GM12878 (cell line): ENCODE measurements around the gene ANKRD61. TPM values are rescaled to one million over a fixed set of nuclear protein-coding genes. Genes with fewer than 3 reads are reported as not detected.

Experiments used
- ATAC-seq: fragments of 200-7000 bp; cut with Tn5 transposase; 3 replicates; pipeline ENCODE4 v1.9.1; 2020; ENCODE audit warnings: mild to moderate bottlenecking, moderate library complexity
- BruUV-seq: library from RNA; stranded (reverse); fragments of 400-500 nt; replicated peaks from 2 replicates; lab custom pipeline; 2021; lab: Mats Ljungman, UMichigan
- CTCF ChIA-PET: fragments of 300-600 bp; sonication (Branson Sonifier 250); formaldehyde crosslinking; extraction: SDS; loops from one replicate; lab custom pipeline; 2021; ENCODE audit warnings: inconsistent platforms; lab: Yijun Ruan, JAX
- POLR2A ChIA-PET: fragments of 350-600 bp; formaldehyde crosslinking; extraction: SDS; loops from one replicate; lab custom pipeline; 2021; ENCODE audit warnings: inconsistent platforms; lab: Charles Lee
- RAD21 ChIA-PET: fragments of 300-600 bp; sonication (Branson Sonifier 250); formaldehyde crosslinking; loops from one replicate; lab custom pipeline; 2023; ENCODE audit warnings: antibody characterized with exemption; ENCODE audit not compliant: unreplicated experiment; lab: Charles Lee
- SMC1A ChIA-PET: fragments of 300-600 bp; sonication (Branson Sonifier 250); formaldehyde crosslinking; loops from one replicate; lab custom pipeline; 2023; ENCODE audit not compliant: unreplicated experiment, uncharacterized antibody; lab: Charles Lee
- DNase-seq: peaks from one replicate; pipeline ENCODE4 v3.0.0-alpha.2; 2011; ENCODE audit warnings: low read depth, low spot score
- FAIRE-seq: peaks from 3 replicates; lab custom pipeline; 2011; peaks lifted over from hg19 to GRCh38; lab: Jason Lieb, UNC
- H2AFZ ChIP-seq: 2 replicates; pipeline ENCODE4 v1.6.0; 2011; ENCODE audit warnings: low read depth, low read length, control low read depth; ENCODE audit not compliant: control insufficient read depth
- H3K27ac ChIP-seq: 2 replicates; pipeline ENCODE4 v1.5.1; 2011; ENCODE audit warnings: control low read depth; ENCODE audit not compliant: control insufficient read depth, insufficient read depth
- H3K27me3 ChIP-seq, 2 experiments: replicated peaks in 1 of 2; 2 replicates each; pipeline versions ENCODE4 v1.6.0 to v1.6.1; 2011; ENCODE audit warnings: low read length in 1 of 2; ENCODE audit not compliant: control insufficient read depth in 2 of 2, insufficient read depth in 2 of 2
- H3K36me3 ChIP-seq, 2 experiments: 2 replicates each; pipeline ENCODE4 v1.5.1; 2011; ENCODE audit warnings: low read length in 1 of 2; ENCODE audit not compliant: control insufficient read depth in 2 of 2, insufficient read depth in 2 of 2
- H3K4me1 ChIP-seq: 2 replicates; pipeline ENCODE4 v1.6.1; 2011; ENCODE audit warnings: mild to moderate bottlenecking, low read length, moderate library complexity, mixed read lengths; ENCODE audit not compliant: control insufficient read depth, insufficient read depth
- H3K4me2 ChIP-seq: 2 replicates; pipeline ENCODE4 v1.6.0; 2011; ENCODE audit warnings: control low read depth; ENCODE audit not compliant: control insufficient read depth, insufficient read depth
- H3K4me3 ChIP-seq: fragments of 200-600 bp; sonication (generic); 2 replicates; pipeline ENCODE4 v1.5.1; 2016
- H3K79me2 ChIP-seq: 2 replicates; pipeline ENCODE4 v1.6.0; 2011; ENCODE audit warnings: low read length; ENCODE audit not compliant: control insufficient read depth, insufficient read depth
- H3K9ac ChIP-seq: 2 replicates; pipeline ENCODE4 v1.8.0; 2011; ENCODE audit warnings: low read length, control low read depth, mixed read lengths; ENCODE audit not compliant: control insufficient read depth, insufficient read depth
- H3K9me3 ChIP-seq: replicated peaks from 3 replicates; pipeline ENCODE4 v1.5.1; 2011; ENCODE audit warnings: mild to moderate bottlenecking, low read length; ENCODE audit not compliant: control insufficient read depth, insufficient read depth
- H4K20me1 ChIP-seq: 2 replicates; pipeline ENCODE4 v1.6.0; 2011; ENCODE audit not compliant: control insufficient read depth, insufficient read depth
- ASH2L ChIP-seq: fragments of 300-600, 200-600 bp; sonication (generic); IDR thresholded peaks from 2 replicates; pipeline ENCODE4 v1.6.1; 2017; ENCODE audit warnings: low read depth, mild to moderate bottlenecking, borderline replicate concordance
- FOXK2 ChIP-seq: fragments of 450-650 bp; IDR thresholded peaks from 2 replicates; pipeline ENCODE4 v1.6.1; 2017; ENCODE audit warnings: mild to moderate bottlenecking, moderate library complexity
- NR2F1 ChIP-seq: fragments of 450-650 bp; conservative IDR thresholded peaks from 2 replicates; pipeline ENCODE4 v1.6.1; 2017; ENCODE audit warnings: mild to moderate bottlenecking
- RBBP5 ChIP-seq: fragments of 200-600 bp; sonication (generic); conservative IDR thresholded peaks from 2 replicates; pipeline ENCODE4 v1.6.1; 2016
- SIX5 ChIP-seq: IDR thresholded peaks from 2 replicates; pipeline ENCODE4 v1.6.1; 2011; ENCODE audit warnings: mild to moderate bottlenecking, low read depth, low read length, moderate library complexity; ENCODE audit not compliant: severe bottlenecking
- TARDBP ChIP-seq: IDR thresholded peaks from 2 replicates; pipeline ENCODE4 v1.6.1; 2016; ENCODE audit warnings: borderline replicate concordance
- WGBS: methylation state at CpG from one replicate; pipeline ENCODE4 v1.1.6; 2016; ENCODE audit warnings: low lambda C conversion rate; ENCODE audit not compliant: insufficient replicate concordance, insufficient coverage; ENCODE audit errors: missing lambda C conversion rate; 5-methylcytosine and 5-hydroxymethylcytosine counted together
- in situ Hi-C: fragments of 300-500 bp; cut with MboI; formaldehyde crosslinking; loops from 9 replicates; pipeline ENCODE4 v1.14.3; 2018; ENCODE audit warnings: mixed read lengths
- intact Hi-C: fragments of 100-400 bp; cut with micrococcal nuclease; formaldehyde crosslinking; loops from one replicate; pipeline ENCODE4 v1.14.2; 2022; ENCODE audit not compliant: unreplicated experiment
- polyA plus RNA-seq, 11 experiments: library from polyadenylated mRNA; depleted of rRNA in 4 of 11; unstranded in 6 of 11; stranded (reverse) in 5 of 11; fragments of >200 nt; fragmentation: Nextera tagmentation in 4 of 11; fragmentation: Illumina TruSeq in 1 of 11; extraction: Ambion mirVana in 4 of 11; extraction: Trizol in 1 of 11; gene quantifications; 1 replicate in 1 of 11; 2 replicates in 10 of 11; pipeline versions ENCODE4 v1.2.1 to v1.2.3, GENCODE V29; 2011 to 2016; ENCODE audit warnings: inconsistent platforms in 2 of 11, missing spikeins in 2 of 11, low read depth in 1 of 11
- total RNA-seq, 4 experiments: library from RNA; depleted of rRNA in 3 of 4; stranded (reverse); fragments of >200 nt in 3 of 4; fragmentation: Illumina TruSeq in 1 of 4; extraction: Trizol in 1 of 4; gene quantifications; 2 replicates each; pipeline versions ENCODE4 v1.2.1 to v1.2.3, GENCODE V29; 2013 to 2021
- TF ChIP-seq, protein P1 (sequence below): fragments of 450-650 bp; IDR thresholded peaks from 2 replicates; pipeline ENCODE4 v1.6.1; 2016; ENCODE audit warnings: mild to moderate bottlenecking
- TF ChIP-seq, protein P2 (sequence below): IDR thresholded peaks from 2 replicates; pipeline ENCODE4 v1.6.1; 2011; ENCODE audit warnings: borderline replicate concordance, low read depth, mild to moderate bottlenecking, moderate library complexity, mixed read lengths, low read length; ENCODE audit not compliant: insufficient read depth; ENCODE audit errors: extremely low read length
- TF ChIP-seq, protein P3 (sequence below): IDR thresholded peaks from 2 replicates; pipeline ENCODE4 v1.6.1; 2011; ENCODE audit warnings: mild to moderate bottlenecking, low read depth, low read length, moderate library complexity; ENCODE audit not compliant: insufficient replicate concordance

The ANKRD61 gene
- total and polyA plus RNA-seq, 10 of the 15 experiments (the other 5 are each of a cell fraction or from before 2014, with no cell fraction given), result 0.11 to 0.64 (median 0.28) TPM

GRCh38 chr7:6007386-6007785 lies 23.8 kb upstream of the ANKRD61 start:
- ChIA-PET CTCF (interaction anchor here (1.1 to 3.5 kb wide), 5 partner anchors 10 to 342 kb away, joined by 3 to 15 read pairs (median 5); no protein-coding TSS in a partner anchor), RAD21 (interaction anchor here (2.6 kb wide), 1 partner anchor 99 kb away, joined by 13 read pairs; no protein-coding TSS in a partner anchor), POLR2A (interaction anchor here (1.1 kb wide), 2 partner anchors 10 to 50 kb away, joined by 4 to 5 read pairs; no protein-coding TSS in a partner anchor), SMC1A (interaction anchor here (1.1 to 3.5 kb wide), 3 partner anchors 10 to 99 kb away, joined by 4 to 24 read pairs (median 17); no protein-coding TSS in a partner anchor)
- intact Hi-C loops (loop anchor here (10.0 kb wide), 1 partner anchor 437 kb away; the partner anchor contains the start of gene DAGLB), in situ Hi-C loops (no loop called here)
- no peak overlapping the region for H2AFZ ChIP-seq
- TF ChIP-seq SIX5, result no peak
- no peak for TF ChIP-seq NR2F1
- TF ChIP-seq FOXK2, result no peak
- TF ChIP-seq, protein P1, sequence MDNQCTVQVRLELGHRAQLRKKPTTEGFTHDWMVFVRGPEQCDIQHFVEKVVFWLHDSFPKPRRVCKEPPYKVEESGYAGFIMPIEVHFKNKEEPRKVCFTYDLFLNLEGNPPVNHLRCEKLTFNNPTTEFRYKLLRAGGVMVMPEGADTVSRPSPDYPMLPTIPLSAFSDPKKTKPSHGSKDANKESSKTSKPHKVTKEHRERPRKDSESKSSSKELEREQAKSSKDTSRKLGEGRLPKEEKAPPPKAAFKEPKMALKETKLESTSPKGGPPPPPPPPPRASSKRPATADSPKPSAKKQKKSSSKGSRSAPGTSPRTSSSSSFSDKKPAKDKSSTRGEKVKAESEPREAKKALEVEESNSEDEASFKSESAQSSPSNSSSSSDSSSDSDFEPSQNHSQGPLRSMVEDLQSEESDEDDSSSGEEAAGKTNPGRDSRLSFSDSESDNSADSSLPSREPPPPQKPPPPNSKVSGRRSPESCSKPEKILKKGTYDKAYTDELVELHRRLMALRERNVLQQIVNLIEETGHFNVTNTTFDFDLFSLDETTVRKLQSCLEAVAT, result no peak
- TF ChIP-seq, protein P2, sequence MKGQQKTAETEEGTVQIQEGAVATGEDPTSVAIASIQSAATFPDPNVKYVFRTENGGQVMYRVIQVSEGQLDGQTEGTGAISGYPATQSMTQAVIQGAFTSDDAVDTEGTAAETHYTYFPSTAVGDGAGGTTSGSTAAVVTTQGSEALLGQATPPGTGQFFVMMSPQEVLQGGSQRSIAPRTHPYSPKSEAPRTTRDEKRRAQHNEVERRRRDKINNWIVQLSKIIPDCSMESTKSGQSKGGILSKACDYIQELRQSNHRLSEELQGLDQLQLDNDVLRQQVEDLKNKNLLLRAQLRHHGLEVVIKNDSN, result no peak
- no peak for TF ChIP-seq TARDBP
- no peak for TF ChIP-seq ASH2L
- no peak for TF ChIP-seq RBBP5
- TF ChIP-seq, protein P3, sequence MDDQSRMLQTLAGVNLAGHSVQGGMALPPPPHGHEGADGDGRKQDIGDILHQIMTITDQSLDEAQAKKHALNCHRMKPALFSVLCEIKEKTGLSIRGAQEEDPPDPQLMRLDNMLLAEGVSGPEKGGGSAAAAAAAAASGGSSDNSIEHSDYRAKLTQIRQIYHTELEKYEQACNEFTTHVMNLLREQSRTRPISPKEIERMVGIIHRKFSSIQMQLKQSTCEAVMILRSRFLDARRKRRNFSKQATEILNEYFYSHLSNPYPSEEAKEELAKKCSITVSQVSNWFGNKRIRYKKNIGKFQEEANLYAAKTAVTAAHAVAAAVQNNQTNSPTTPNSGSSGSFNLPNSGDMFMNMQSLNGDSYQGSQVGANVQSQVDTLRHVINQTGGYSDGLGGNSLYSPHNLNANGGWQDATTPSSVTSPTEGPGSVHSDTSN, result no peak
- H3K79me2 ChIP-seq, result peaks cover 41% of the 10 kb centered on the region
- FAIRE-seq (no peak), ATAC-seq (no peak), DNase-seq (no peak)
- no peaks in the 10 kb centered on the region for H3K9me3 ChIP-seq
- 37% methylated on average over 4 of the region's 4 CpGs for WGBS
- H3K27me3 ChIP-seq, result no peaks in the 10 kb centered on the region
- H3K4me2 ChIP-seq, result peak overlapping the region; percentile 45
- 0 out of 2 replicates have a peak, but pooled peaks cover 2% of the 10 kb centered on the region for H3K4me1 ChIP-seq
- peak overlapping the region; percentile 90 for H3K9ac ChIP-seq
- peak overlapping the region; percentile 93 for H3K4me3 ChIP-seq
- H4K20me1 ChIP-seq, result no peaks in the 10 kb centered on the region
- H3K27ac ChIP-seq, result peak overlapping the region; percentile 89; the same call in 1 of the 2 replicates
- peaks cover 0 to under 1% of the 10 kb centered on the region in 2 experiments; a peak in 3 of 4 replicates for H3K36me3 ChIP-seq
- no TSS peak for BruUV-seq
